OCI-LY3 (cell line): ENCODE measurements around the gene KBTBD12.

ENCODE experiments used
- H2AFZ ChIP-seq: fragments of 200-600, 300-600 bp; shearing (Covaris generic); 2 replicates; pipeline ENCODE4 v1.6.0; 2014; ENCODE audit warnings: antibody characterized with exemption, low read depth, low read length
- H3K27ac ChIP-seq: fragments of 200-600, 300-600 bp; sonication (generic); 2 replicates; pipeline ENCODE4 v1.5.1; 2014; ENCODE audit warnings: mild to moderate bottlenecking, low read length, moderate library complexity, mixed read lengths
- H3K27me3 ChIP-seq: fragments of 200-600, 300-600 bp; sonication (generic); 2 replicates; pipeline ENCODE4 v1.6.1; 2014; ENCODE audit warnings: low read depth, low read length, mixed read lengths
- H3K36me3 ChIP-seq: fragments of 200-600, 300-600 bp; sonication (generic); replicated peaks from 2 replicates; pipeline ENCODE3; 2014; ENCODE audit warnings: low read depth, low read length, mixed read lengths
- H3K4me1 ChIP-seq: fragments of 300-600, 200-600 bp; sonication (generic); 2 replicates; pipeline ENCODE4 v1.6.1; 2014; ENCODE audit warnings: low read length, mixed read lengths
- H3K4me2 ChIP-seq: fragments of 200-600, 300-600 bp; sonication (generic); 2 replicates; pipeline ENCODE4 v1.6.1; 2014; ENCODE audit warnings: low read length, mixed read lengths
- H3K4me3 ChIP-seq: fragments of 300-600, 200-600 bp; sonication (generic); 2 replicates; pipeline ENCODE4 v1.5.1; 2014; ENCODE audit warnings: antibody characterized with exemption, mild to moderate bottlenecking, low read length, moderate library complexity
- H3K79me2 ChIP-seq: fragments of 300-600, 200-600 bp; shearing (Covaris generic); 2 replicates; pipeline ENCODE4 v1.6.1; 2014; ENCODE audit warnings: mild to moderate bottlenecking, low read length, mixed read lengths
- H3K9ac ChIP-seq: fragments of 300-600, 200-600 bp; shearing (Covaris generic); 2 replicates; pipeline ENCODE4 v1.6.0; 2014; ENCODE audit warnings: mild to moderate bottlenecking, low read length, moderate library complexity
- H3K9me3 ChIP-seq: fragments of 200-600, 300-600 bp; shearing (Covaris generic); 2 replicates; pipeline ENCODE4 v1.6.1; 2014; ENCODE audit warnings: low read length, mixed read lengths; ENCODE audit not compliant: insufficient read depth
- H4K20me1 ChIP-seq: fragments of 200-600, 300-600 bp; sonication (generic); 2 replicates; pipeline ENCODE4 v1.6.1; 2016; ENCODE audit warnings: low read length, mixed read lengths; ENCODE audit not compliant: insufficient read depth
- CTCF ChIP-seq: fragments of 200-600, 300-600 bp; sonication (generic); IDR thresholded peaks from 2 replicates; pipeline ENCODE4 v1.5.1; 2014; ENCODE audit warnings: antibody characterized with exemption, low read length, low read depth
- EZH2phosphoT487 ChIP-seq: fragments of 200-600 bp; shearing (Covaris generic); IDR thresholded peaks from 2 replicates; pipeline ENCODE4 v1.6.1; 2018; ENCODE audit warnings: antibody characterized with exemption, mixed run types, low read depth

KBTBD12 gene

GRCh38 chr3:127987309-127987995 is 72.4 kb downstream of the KBTBD12 start:
- Histone ChIP-seq H3K27me3 (no peaks in the 10 kb centered on the region), H4K20me1 (no peaks in the 10 kb centered on the region), H3K36me3 (no peaks in the 10 kb centered on the region), H3K9ac (no peak overlapping the region), H2AFZ (no peak overlapping the region), H3K4me1 (no peaks in the 10 kb centered on the region), H3K9me3 (no peaks in the 10 kb centered on the region), H3K27ac (no peak overlapping the region), H3K4me3 (no peak overlapping the region), H3K79me2 (no peaks in the 10 kb centered on the region), H3K4me2 (no peak overlapping the region)
- TF ChIP-seq CTCF (no peak), EZH2phosphoT487 (no peak)

- no peaks in the 10 kb centered on the region for H3K27me3 ChIP-seq
- H3K4me2 ChIP-seq = no peak overlapping the region
Observed at GRCh38 chr3:127988770-127989557, 73.9 kb downstream of the KBTBD12 start.

GRCh38 chr3:127990051-127990450 is 75.0 kb downstream of the KBTBD12 start:
- Histone ChIP-seq H3K9ac (no peak overlapping the region), H3K27me3 (no peaks in the 10 kb centered on the region), H3K27ac (no peak overlapping the region), H3K36me3 (no peaks in the 10 kb centered on the region), H4K20me1 (no peaks in the 10 kb centered on the region), H3K4me3 (no peak overlapping the region), H2AFZ (no peak overlapping the region), H3K4me1 (no peaks in the 10 kb centered on the region), H3K79me2 (no peaks in the 10 kb centered on the region), H3K4me2 (no peak overlapping the region), H3K9me3 (no peaks in the 10 kb centered on the region)
- TF ChIP-seq CTCF (no peak), EZH2phosphoT487 (no peak)

More at GRCh38 chr3:127988770-127989557, 73.9 kb downstream of the KBTBD12 start:
- TF ChIP-seq EZH2phosphoT487 = no peak
- TF ChIP-seq CTCF = no peak
- Histone ChIP-seq H3K9me3 (no peaks in the 10 kb centered on the region), H3K36me3 (no peaks in the 10 kb centered on the region), H3K4me3 (no peak overlapping the region), H3K9ac (no peak overlapping the region), H4K20me1 (no peaks in the 10 kb centered on the region), H2AFZ (no peak overlapping the region; the same call in 1 of the 2 replicates), H3K79me2 (no peaks in the 10 kb centered on the region), H3K4me1 (no peaks in the 10 kb centered on the region), H3K27ac (no peak overlapping the region)

GRCh38 chr3:127990461-127990860 is 75.4 kb downstream of the KBTBD12 start:
- H4K20me1 ChIP-seq = no peaks in the 10 kb centered on the region
- no peaks in the 10 kb centered on the region for H3K4me1 ChIP-seq
- no peaks in the 10 kb centered on the region for H3K9me3 ChIP-seq
- H3K9ac ChIP-seq = no peak overlapping the region
- H3K27me3 ChIP-seq = no peaks in the 10 kb centered on the region
- no peak overlapping the region for H3K4me3 ChIP-seq
- H2AFZ ChIP-seq = no peak overlapping the region
- no peaks in the 10 kb centered on the region for H3K36me3 ChIP-seq
- no peak overlapping the region for H3K27ac ChIP-seq
- TF ChIP-seq EZH2phosphoT487 = no peak
- no peak for TF ChIP-seq CTCF
- no peaks in the 10 kb centered on the region for H3K79me2 ChIP-seq
- no peak overlapping the region for H3K4me2 ChIP-seq
